ENCODE measurements around the gene CEP170.

The CEP170 gene

GRCh38 chr1:243255791-243256512 is 871 bp upstream of the CEP170 start, which contains the start of gene SDCCAG8:
Gene SDCCAG8, plus strand, starts transcription at chr1:243256041. Its CDS starts 133 bp downstream, at chr1:243256174.
- peak within 1 kb of the TSS; percentile 94 for H3K27ac ChIP-seq (ENCODE audit: insufficient read depth, low read depth, low read length, poor library complexity, severe bottlenecking)
- H3K9me3 ChIP-seq (ENCODE audit: control insufficient read depth, low read length) = no peaks in the 10 kb centered on the region
- no peaks in the 10 kb centered on the region for H3K36me3 ChIP-seq (ENCODE audit: control insufficient read depth, insufficient read depth, low read length)
- no peaks in the 10 kb centered on the region for H3K27me3 ChIP-seq (ENCODE audit: control insufficient read depth, insufficient read depth, low read length, poor library complexity, severe bottlenecking)
- H3K4me1 ChIP-seq (ENCODE audit: control insufficient read depth, insufficient read depth, low read length) = peaks cover 2% of the 10 kb centered on the region
- peak within 1 kb of the TSS; percentile 79 for H3K4me3 ChIP-seq (ENCODE audit: insufficient read depth, low read depth, low read length)
- 4% methylated on average over 32 of the region's 32 CpGs for WGBS, 2 experiments

- Histone ChIP-seq H3K27me3 (ENCODE audit: control insufficient read depth, insufficient read depth, low read length, poor library complexity, severe bottlenecking) (no peaks in the 10 kb centered on the region), H3K27ac (ENCODE audit: insufficient read depth, low read depth, low read length, poor library complexity, severe bottlenecking) (peak overlapping the region; percentile 94), H3K9me3 (ENCODE audit: control insufficient read depth, low read length) (no peaks in the 10 kb centered on the region), H3K4me3 (ENCODE audit: insufficient read depth, low read depth, low read length) (peak overlapping the region; percentile 79), H3K36me3 (ENCODE audit: control insufficient read depth, insufficient read depth, low read length) (no peaks in the 10 kb centered on the region), H3K4me1 (ENCODE audit: control insufficient read depth, insufficient read depth, low read length) (peaks cover 2% of the 10 kb centered on the region)
- 0% methylated on average over 50 of the region's 50 CpGs for WGBS, 2 experiments
Observed at GRCh38 chr1:243254233-243254926, 701 bp downstream of the CEP170 start.

- 0% methylated on average over 4 of the region's 4 CpGs for WGBS, 2 experiments
- Histone ChIP-seq H3K36me3 (ENCODE audit: control insufficient read depth, insufficient read depth, low read length) (no peaks in the 10 kb centered on the region), H3K9me3 (ENCODE audit: control insufficient read depth, low read length) (no peaks in the 10 kb centered on the region), H3K4me1 (ENCODE audit: control insufficient read depth, insufficient read depth, low read length) (peaks cover 2% of the 10 kb centered on the region), H3K4me3 (ENCODE audit: insufficient read depth, low read depth, low read length) (peak overlapping the region; percentile 79), H3K27me3 (ENCODE audit: control insufficient read depth, insufficient read depth, low read length, poor library complexity, severe bottlenecking) (no peaks in the 10 kb centered on the region), H3K27ac (ENCODE audit: insufficient read depth, low read depth, low read length, poor library complexity, severe bottlenecking) (peak overlapping the region; percentile 94)
Observed at GRCh38 chr1:243253926-243254232, 1.2 kb downstream of the CEP170 start.

- no peaks in the 10 kb centered on the region for H3K9me3 ChIP-seq (ENCODE audit: control insufficient read depth, low read length)
- H3K27me3 ChIP-seq (ENCODE audit: control insufficient read depth, insufficient read depth, low read length, poor library complexity, severe bottlenecking) = no peaks in the 10 kb centered on the region
- H3K36me3 ChIP-seq (ENCODE audit: control insufficient read depth, insufficient read depth, low read length) = no peaks in the 10 kb centered on the region
- peak overlapping the region; percentile 9 for H3K27ac ChIP-seq (ENCODE audit: insufficient read depth, low read depth, low read length, poor library complexity, severe bottlenecking)
- peaks cover 2% of the 10 kb centered on the region for H3K4me1 ChIP-seq (ENCODE audit: control insufficient read depth, insufficient read depth, low read length)
- H3K4me3 ChIP-seq (ENCODE audit: insufficient read depth, low read depth, low read length) = peak overlapping the region; percentile 79
- 12 to 18% methylated on average over 4 to 8 of the region's 8 CpGs for WGBS, 2 experiments
Observed at GRCh38 chr1:243253211-243253925, 1.7 kb downstream of the CEP170 start.

GRCh38 chr1:243251539-243251938 is 3.5 kb downstream of the CEP170 start:
- no peaks in the 10 kb centered on the region for H3K27me3 ChIP-seq (ENCODE audit: control insufficient read depth, insufficient read depth, low read length, poor library complexity, severe bottlenecking)
- H3K4me3 ChIP-seq (ENCODE audit: insufficient read depth, low read depth, low read length) = no peak overlapping the region
- no peaks in the 10 kb centered on the region for H3K9me3 ChIP-seq (ENCODE audit: control insufficient read depth, low read length)
- no CpG with 5 or more reads among the region's 1 CpG for WGBS, 2 experiments
- H3K36me3 ChIP-seq (ENCODE audit: control insufficient read depth, insufficient read depth, low read length) = no peaks in the 10 kb centered on the region
- H3K27ac ChIP-seq (ENCODE audit: insufficient read depth, low read depth, low read length, poor library complexity, severe bottlenecking) = no peak overlapping the region
- H3K4me1 ChIP-seq (ENCODE audit: control insufficient read depth, insufficient read depth, low read length) = no peaks in the 10 kb centered on the region

GRCh38 chr1:243250102-243250501 is 5.0 kb downstream of the CEP170 start:
- no peaks in the 10 kb centered on the region for H3K9me3 ChIP-seq (ENCODE audit: control insufficient read depth, low read length)
- H3K4me3 ChIP-seq (ENCODE audit: insufficient read depth, low read depth, low read length) = no peak overlapping the region
- no peaks in the 10 kb centered on the region for H3K36me3 ChIP-seq (ENCODE audit: control insufficient read depth, insufficient read depth, low read length)
- no peak overlapping the region for H3K27ac ChIP-seq (ENCODE audit: insufficient read depth, low read depth, low read length, poor library complexity, severe bottlenecking)
- H3K27me3 ChIP-seq (ENCODE audit: control insufficient read depth, insufficient read depth, low read length, poor library complexity, severe bottlenecking) = no peaks in the 10 kb centered on the region
- 87 to 93% methylated on average over 2 to 3 of the region's 3 CpGs for WGBS, 2 experiments
- no peaks in the 10 kb centered on the region for H3K4me1 ChIP-seq (ENCODE audit: control insufficient read depth, insufficient read depth, low read length)

GRCh38 chr1:243249214-243249613 is 5.9 kb downstream of the CEP170 start:
- H3K9me3 ChIP-seq (ENCODE audit: control insufficient read depth, low read length) = no peaks in the 10 kb centered on the region
- H3K4me3 ChIP-seq (ENCODE audit: insufficient read depth, low read depth, low read length) = no peak overlapping the region
- no peaks in the 10 kb centered on the region for H3K27me3 ChIP-seq (ENCODE audit: control insufficient read depth, insufficient read depth, low read length, poor library complexity, severe bottlenecking)
- H3K4me1 ChIP-seq (ENCODE audit: control insufficient read depth, insufficient read depth, low read length) = no peaks in the 10 kb centered on the region
- 91 to 98% methylated on average over 2 to 3 of the region's 3 CpGs for WGBS, 2 experiments
- no peak overlapping the region for H3K27ac ChIP-seq (ENCODE audit: insufficient read depth, low read depth, low read length, poor library complexity, severe bottlenecking)
- no peaks in the 10 kb centered on the region for H3K36me3 ChIP-seq (ENCODE audit: control insufficient read depth, insufficient read depth, low read length)

GRCh38 chr1:243247901-243248300 is 7.2 kb downstream of the CEP170 start:
- no peaks in the 10 kb centered on the region for H3K36me3 ChIP-seq (ENCODE audit: control insufficient read depth, insufficient read depth, low read length)
- H3K4me1 ChIP-seq (ENCODE audit: control insufficient read depth, insufficient read depth, low read length) = no peaks in the 10 kb centered on the region
- WGBS, 2 experiments = 91 to 96% methylated on average over 3 of the region's 3 CpGs
- H3K9me3 ChIP-seq (ENCODE audit: control insufficient read depth, low read length) = no peaks in the 10 kb centered on the region
- no peaks in the 10 kb centered on the region for H3K27me3 ChIP-seq (ENCODE audit: control insufficient read depth, insufficient read depth, low read length, poor library complexity, severe bottlenecking)
- H3K4me3 ChIP-seq (ENCODE audit: insufficient read depth, low read depth, low read length) = no peak overlapping the region
- H3K27ac ChIP-seq (ENCODE audit: insufficient read depth, low read depth, low read length, poor library complexity, severe bottlenecking) = no peak overlapping the region

- Histone ChIP-seq H3K9me3 (ENCODE audit: control insufficient read depth, low read length) (no peaks in the 10 kb centered on the region), H3K4me3 (ENCODE audit: insufficient read depth, low read depth, low read length) (no peak overlapping the region), H3K36me3 (ENCODE audit: control insufficient read depth, insufficient read depth, low read length) (peaks cover 2% of the 10 kb centered on the region), H3K27ac (ENCODE audit: insufficient read depth, low read depth, low read length, poor library complexity, severe bottlenecking) (no peak overlapping the region), H3K27me3 (ENCODE audit: control insufficient read depth, insufficient read depth, low read length, poor library complexity, severe bottlenecking) (no peaks in the 10 kb centered on the region), H3K4me1 (ENCODE audit: control insufficient read depth, insufficient read depth, low read length) (no peaks in the 10 kb centered on the region)
- WGBS, 2 experiments = 86 to 94% methylated on average over 1 of the region's 1 CpG
Observed at GRCh38 chr1:243246916-243247315, 8.2 kb downstream of the CEP170 start.

- Histone ChIP-seq H3K27ac (ENCODE audit: insufficient read depth, low read depth, low read length, poor library complexity, severe bottlenecking) (no peak overlapping the region), H3K9me3 (ENCODE audit: control insufficient read depth, low read length) (no peaks in the 10 kb centered on the region), H3K27me3 (ENCODE audit: control insufficient read depth, insufficient read depth, low read length, poor library complexity, severe bottlenecking) (no peaks in the 10 kb centered on the region), H3K4me3 (ENCODE audit: insufficient read depth, low read depth, low read length) (no peak overlapping the region), H3K4me1 (ENCODE audit: control insufficient read depth, insufficient read depth, low read length) (no peaks in the 10 kb centered on the region), H3K36me3 (ENCODE audit: control insufficient read depth, insufficient read depth, low read length) (peaks cover 2% of the 10 kb centered on the region)
- 90 to 96% methylated on average over 8 of the region's 9 CpGs for WGBS, 2 experiments
Observed at GRCh38 chr1:243244432-243244841, 10.6 kb downstream of the CEP170 start.

All from ectodermal cell (in vitro differentiated cells).